PC-3 (cell line): ENCODE measurements around the gene MAML3.

Source experiments
- CTCF ChIP-seq: fragments of 300-600 bp; sonication (generic); conservative IDR thresholded peaks from 2 replicates; pipeline ENCODE4 v1.5.1; 2017; ENCODE audit warnings: antibody characterized with exemption, low read depth, mild to moderate bottlenecking, low read length
- EZH2 ChIP-seq: fragments of 300-600 bp; sonication (generic); IDR thresholded peaks from one replicate; pipeline ENCODE4 v1.6.1; 2017; ENCODE audit warnings: antibody characterized with exemption, mild to moderate bottlenecking, low read length; ENCODE audit not compliant: unreplicated experiment
- EZH2phosphoT487 ChIP-seq: fragments of 300-600 bp; sonication (generic); IDR thresholded peaks from 2 replicates; pipeline ENCODE4 v1.6.1; 2018; ENCODE audit warnings: mild to moderate bottlenecking, antibody characterized with exemption, low read length, borderline replicate concordance

GRCh38 chr4:140131675-140132229, 22.2 kb downstream of the MAML3 start:
- TF ChIP-seq CTCF = no peak
- no peak for TF ChIP-seq EZH2phosphoT487
- no peak for TF ChIP-seq EZH2
